Stimulated activated CD8-positive, alpha-beta memory T cell treated with anti-CD3 and anti-CD28 coated beads, Interleukin-2, amount 100 ng/mL, for 48 hours (primary cell): ENCODE data around the gene TEDC1.
A peak's percentile ranks its signal among the peaks of the same experiment; 100 is the strongest.

Source experiments
- DNase-seq, 2 donors: peaks; one replicate each; pipeline ENCODE4 v3.0.0-alpha.2; 2020; ENCODE audit warnings: low read depth in 2 of 2

Gene TEDC1

GRCh38 chr14:105486163-105486973, 4.7 kb upstream of the TEDC1 start, which contains the start of gene CRIP1:
CRIP1 (plus strand) TSS chr14:105486886; CDS start chr14:105487260, 374 bp downstream.
- no peak for DNase-seq

GRCh38 chr14:105486974-105487448, 4.0 kb upstream of the TEDC1 start:
- DNase-seq, result peak; percentile 40 to 58

- peak; percentile 43 to 55 for DNase-seq
Measured at GRCh38 chr14:105487449-105487985, 3.5 kb upstream of the TEDC1 start.

GRCh38 chr14:105487986-105488777, 2.9 kb upstream of the TEDC1 start:
- no peak for DNase-seq

- no peak for DNase-seq
Measured at GRCh38 chr14:105488781-105489541, 2.1 kb upstream of the TEDC1 start.

- DNase-seq, result peak; percentile 75 to 82
Measured at GRCh38 chr14:105489542-105490266, 1.3 kb upstream of the TEDC1 start.

- no peak for DNase-seq
Measured at GRCh38 chr14:105490267-105490571, 827 bp upstream of the TEDC1 start.

- DNase-seq, result peak; percentile 82 to 92
Measured at GRCh38 chr14:105491366-105491973, 424 bp downstream of the TEDC1 start.

- DNase-seq, result no peak
Measured at GRCh38 chr14:105492031-105492970, 1.3 kb downstream of the TEDC1 start.

- DNase-seq, result no peak
Measured at GRCh38 chr14:105492971-105493871, 2.2 kb downstream of the TEDC1 start.

GRCh38 chr14:105493921-105494605, 3.0 kb downstream of the TEDC1 start:
- DNase-seq, result no peak

- no peak for DNase-seq
Measured at GRCh38 chr14:105494606-105494929, 3.5 kb downstream of the TEDC1 start.

- no peak for DNase-seq
Measured at GRCh38 chr14:105495101-105495989, 4.3 kb downstream of the TEDC1 start.

GRCh38 chr14:105495990-105496830, 5.2 kb downstream of the TEDC1 start:
- no peak for DNase-seq

GRCh38 chr14:105496831-105497591, 6.0 kb downstream of the TEDC1 start:
- DNase-seq, result no peak
